ENCODE data around the gene SIRPB1.
"Not testable (repeated sequence)": the region's sequence is repeated elsewhere in the genome, so short reads cannot be mapped to it uniquely, and the experiment has no call there.

SIRPB1 gene

GRCh38 chr20:1628621-1629020 is 8.8 kb upstream of the SIRPB1 start:
- H3K27ac Mint-ChIP-seq = peak overlapping the region; percentile 44
- H3K4me3 Mint-ChIP-seq = no peak overlapping the region
- DNase-seq = no peak
- no peaks in the 10 kb centered on the region for H3K9me3 Mint-ChIP-seq
- no peaks in the 10 kb centered on the region for H3K27me3 Mint-ChIP-seq
- peaks cover 95% of the 10 kb centered on the region for H3K4me1 Mint-ChIP-seq (ENCODE audit: low read depth)
- peaks cover 48% of the 10 kb centered on the region for H3K36me3 Mint-ChIP-seq (ENCODE audit: low read depth)

GRCh38 chr20:1627200-1627550 is 7.4 kb upstream of the SIRPB1 start:
- H3K9me3 Mint-ChIP-seq = no peaks in the 10 kb centered on the region
- peaks cover 46% of the 10 kb centered on the region for H3K36me3 Mint-ChIP-seq (ENCODE audit: low read depth)
- no peak for DNase-seq
- H3K4me3 Mint-ChIP-seq = no peak overlapping the region
- peak overlapping the region; percentile 95 for H3K27ac Mint-ChIP-seq
- H3K4me1 Mint-ChIP-seq (ENCODE audit: low read depth) = peaks cover 96% of the 10 kb centered on the region
- H3K27me3 Mint-ChIP-seq = no peaks in the 10 kb centered on the region

- H3K27ac Mint-ChIP-seq = peak overlapping the region; percentile 95
- no peak overlapping the region for H3K4me3 Mint-ChIP-seq
- H3K27me3 Mint-ChIP-seq = no peaks in the 10 kb centered on the region
- DNase-seq = no peak
- peaks cover 95% of the 10 kb centered on the region for H3K4me1 Mint-ChIP-seq (ENCODE audit: low read depth)
- H3K9me3 Mint-ChIP-seq = no peaks in the 10 kb centered on the region
- H3K36me3 Mint-ChIP-seq (ENCODE audit: low read depth) = peaks cover 41% of the 10 kb centered on the region
These were observed 6.9 kb upstream of the SIRPB1 start for GRCh38 chr20:1626528-1627199.

GRCh38 chr20:1625083-1625690 is 5.4 kb upstream of the SIRPB1 start:
- no peak for DNase-seq
- Mint-ChIP-seq H3K27me3 (no peaks in the 10 kb centered on the region), H3K36me3 (ENCODE audit: low read depth) (peaks cover 30% of the 10 kb centered on the region), H3K4me3 (peak overlapping the region; percentile 32), H3K4me1 (ENCODE audit: low read depth) (peaks cover 97% of the 10 kb centered on the region), H3K9me3 (no peaks in the 10 kb centered on the region), H3K27ac (peak overlapping the region; percentile 95)

- Mint-ChIP-seq H3K9me3 (no peaks in the 10 kb centered on the region), H3K27ac (peak overlapping the region; percentile 95), H3K36me3 (ENCODE audit: low read depth) (peaks cover 15% of the 10 kb centered on the region), H3K4me3 (no peak overlapping the region), H3K27me3 (no peaks in the 10 kb centered on the region), H3K4me1 (ENCODE audit: low read depth) (peaks cover 95% of the 10 kb centered on the region)
- no peak for DNase-seq
These were observed 3.8 kb upstream of the SIRPB1 start for GRCh38 chr20:1623501-1624205.

- H3K27ac Mint-ChIP-seq = peak overlapping the region; percentile 71
- peaks cover 84% of the 10 kb centered on the region for H3K4me1 Mint-ChIP-seq (ENCODE audit: low read depth)
- H3K9me3 Mint-ChIP-seq = no peaks in the 10 kb centered on the region
- H3K36me3 Mint-ChIP-seq (ENCODE audit: low read depth) = peaks cover 5% of the 10 kb centered on the region
- H3K27me3 Mint-ChIP-seq = no peaks in the 10 kb centered on the region
- no peak overlapping the region for H3K4me3 Mint-ChIP-seq
- DNase-seq = no peak
These were observed 2.6 kb upstream of the SIRPB1 start for GRCh38 chr20:1622450-1622849.

GRCh38 chr20:1621316-1621715 is 1.5 kb upstream of the SIRPB1 start:
- Mint-ChIP-seq H3K27ac (peak overlapping the region; percentile 73), H3K36me3 (ENCODE audit: low read depth) (peaks cover 3% of the 10 kb centered on the region), H3K27me3 (no peaks in the 10 kb centered on the region), H3K4me3 (no peak overlapping the region), H3K9me3 (no peaks in the 10 kb centered on the region), H3K4me1 (ENCODE audit: low read depth) (peaks cover 79% of the 10 kb centered on the region)
- no peak for DNase-seq

GRCh38 chr20:1618954-1619540 is 762 bp downstream of the SIRPB1 start:
- DNase-seq = no peak
- no peak overlapping the region for H3K4me3 Mint-ChIP-seq
- H3K36me3 Mint-ChIP-seq (ENCODE audit: low read depth) = no peaks in the 10 kb centered on the region
- H3K4me1 Mint-ChIP-seq (ENCODE audit: low read depth) = peaks cover 59% of the 10 kb centered on the region
- H3K27me3 Mint-ChIP-seq = no peaks in the 10 kb centered on the region
- H3K27ac Mint-ChIP-seq = peak overlapping the region; percentile 54
- H3K9me3 Mint-ChIP-seq = no peaks in the 10 kb centered on the region

GRCh38 chr20:1618479-1618878 is 1.3 kb downstream of the SIRPB1 start:
- H3K4me3 Mint-ChIP-seq = no peak overlapping the region
- peaks cover 53% of the 10 kb centered on the region for H3K4me1 Mint-ChIP-seq (ENCODE audit: low read depth)
- no peaks in the 10 kb centered on the region for H3K36me3 Mint-ChIP-seq (ENCODE audit: low read depth)
- H3K27ac Mint-ChIP-seq = no peak overlapping the region
- H3K27me3 Mint-ChIP-seq = no peaks in the 10 kb centered on the region
- no peak for DNase-seq
- H3K9me3 Mint-ChIP-seq = no peaks in the 10 kb centered on the region

- H3K4me1 Mint-ChIP-seq (ENCODE audit: low read depth) = peaks cover 38% of the 10 kb centered on the region
- DNase-seq = no peak
- H3K27ac Mint-ChIP-seq = no peak overlapping the region
These were observed 2.9 kb downstream of the SIRPB1 start for GRCh38 chr20:1616858-1617434.

GRCh38 chr20:1610404-1610803 is 9.4 kb downstream of the SIRPB1 start:
- H3K4me3 Mint-ChIP-seq; H3K36me3 Mint-ChIP-seq (ENCODE audit: low read depth); DNase-seq; H3K27me3 Mint-ChIP-seq; H3K9me3 Mint-ChIP-seq; H3K27ac Mint-ChIP-seq; H3K4me1 Mint-ChIP-seq (ENCODE audit: low read depth): not testable (repeated sequence)

More at GRCh38 chr20:1616858-1617434, 2.9 kb downstream of the SIRPB1 start:
- H3K27me3 Mint-ChIP-seq = no peaks in the 10 kb centered on the region
- no peak overlapping the region for H3K4me3 Mint-ChIP-seq
- no peaks in the 10 kb centered on the region for H3K9me3 Mint-ChIP-seq
- no peaks in the 10 kb centered on the region for H3K36me3 Mint-ChIP-seq (ENCODE audit: low read depth)

- not testable (repeated sequence) for H3K27me3 Mint-ChIP-seq; H3K4me1 Mint-ChIP-seq (ENCODE audit: low read depth); H3K9me3 Mint-ChIP-seq; H3K27ac Mint-ChIP-seq; H3K36me3 Mint-ChIP-seq (ENCODE audit: low read depth); H3K4me3 Mint-ChIP-seq; DNase-seq
These were observed 11.0 kb downstream of the SIRPB1 start for GRCh38 chr20:1608678-1609347.

- no peaks in the 10 kb centered on the region for H3K36me3 Mint-ChIP-seq (ENCODE audit: low read depth)
- H3K27me3 Mint-ChIP-seq = no peaks in the 10 kb centered on the region
These were observed 19.1 kb downstream of the SIRPB1 start for GRCh38 chr20:1600736-1601135.

GRCh38 chr20:1595333-1595732 is 24.5 kb downstream of the SIRPB1 start:
- H3K9me3 Mint-ChIP-seq = no peaks in the 10 kb centered on the region
- H3K27ac Mint-ChIP-seq = no peak overlapping the region

More at GRCh38 chr20:1600736-1601135, 19.1 kb downstream of the SIRPB1 start:
- Mint-ChIP-seq H3K9me3 (no peaks in the 10 kb centered on the region), H3K27ac (no peak overlapping the region), H3K4me3 (no peak overlapping the region), H3K4me1 (ENCODE audit: low read depth) (no peaks in the 10 kb centered on the region)
- DNase-seq = no peak

More at GRCh38 chr20:1595333-1595732, 24.5 kb downstream of the SIRPB1 start:
- DNase-seq = no peak
- H3K4me3 Mint-ChIP-seq = no peak overlapping the region
- no peaks in the 10 kb centered on the region for H3K4me1 Mint-ChIP-seq (ENCODE audit: low read depth)
- H3K36me3 Mint-ChIP-seq (ENCODE audit: low read depth) = no peaks in the 10 kb centered on the region
- H3K27me3 Mint-ChIP-seq = no peaks in the 10 kb centered on the region

Measured in activated T-cell treated with anti-CD3 and anti-CD28 coated beads, Interleukin-2, amount 50 U/mL, for 24 hours (primary cell).